Stimulated activated CD4-positive, alpha-beta T cell treated with anti-CD3 and anti-CD28 coated beads, Interleukin-2, amount 100 ng/mL, for 24 hours (primary cell): ENCODE results near the gene CDK10.
"Not testable (repeated sequence)": the region's sequence is repeated elsewhere in the genome, so short reads cannot be mapped to it uniquely, and the experiment has no call there.

ENCODE experiments used
- DNase-seq, 2 donors: peaks; one replicate each; pipeline ENCODE4 v3.0.0-alpha.2; 2020

Gene CDK10

GRCh38 chr16:89696670-89697128 is 10.2 kb downstream of the CDK10 start:
- DNase-seq, result peak in 1 of 2 donors; percentile 32

GRCh38 chr16:89697161-89697615 is 10.7 kb downstream of the CDK10 start:
- no peak for DNase-seq

GRCh38 chr16:89697616-89698331 is 11.3 kb downstream of the CDK10 start:
- DNase-seq, result no peak

- not testable (repeated sequence) for DNase-seq
These were observed 12.2 kb downstream of the CDK10 start for GRCh38 chr16:89698717-89699116.

- not testable (repeated sequence) for DNase-seq
These were observed 13.2 kb downstream of the CDK10 start for GRCh38 chr16:89699629-89700099.

- peak; percentile 97 to 99 for DNase-seq
These were observed 13.7 kb downstream of the CDK10 start for GRCh38 chr16:89700100-89700648.

GRCh38 chr16:89700649-89701424 is 14.3 kb downstream of the CDK10 start:
- DNase-seq, result peak; percentile 44 to 53

GRCh38 chr16:89701425-89702406 is 15.2 kb downstream of the CDK10 start, which contains the start of gene SPATA2L:
Gene SPATA2L (minus strand): TSS chr16:89701705. CDS start chr16:89701232, 473 bp downstream.
- peak; percentile 96 to 98 for DNase-seq

GRCh38 chr16:89704281-89704680 is 17.8 kb downstream of the CDK10 start:
- DNase-seq, result no peak

GRCh38 chr16:89705006-89705405 is 18.5 kb downstream of the CDK10 start:
- no peak for DNase-seq

- DNase-seq, result no peak
These were observed 20.2 kb downstream of the CDK10 start for GRCh38 chr16:89706518-89707260.

GRCh38 chr16:89707695-89708094 is 21.2 kb downstream of the CDK10 start:
- DNase-seq, result no peak

- no peak for DNase-seq
These were observed 22.0 kb downstream of the CDK10 start for GRCh38 chr16:89708481-89708931.

- DNase-seq, result no peak
These were observed 22.7 kb downstream of the CDK10 start for GRCh38 chr16:89709166-89709565.

GRCh38 chr16:89709716-89710432 is 23.4 kb downstream of the CDK10 start:
- DNase-seq, result no peak

GRCh38 chr16:89710709-89711564 is 24.4 kb downstream of the CDK10 start:
- DNase-seq, result no peak

- DNase-seq, result peak; percentile 80 to 87
These were observed 25.2 kb downstream of the CDK10 start for GRCh38 chr16:89711601-89712273.

- no peak for DNase-seq
These were observed 25.8 kb downstream of the CDK10 start for GRCh38 chr16:89712274-89712781.

- DNase-seq, result no peak
These were observed 30.0 kb downstream of the CDK10 start for GRCh38 chr16:89716493-89716892.
